ENCODE measurements around the gene C2.

C2 gene

GRCh38 chr6:31920811-31921210 is 6.7 kb upstream of the C2 start:
- TF ChIP-seq TOX (CRISPR knock-in tag; IDR thresholded peaks at IDR 0.05; ENCODE audit: borderline replicate concordance) = no peak
- TF ChIP-seq TCF4 (CRISPR knock-in tag; IDR thresholded peaks at IDR 0.05; ENCODE audit: borderline replicate concordance) = no peak
- TF ChIP-seq ZFP3 (CRISPR knock-in tag; IDR thresholded peaks at IDR 0.05) = no peak
- TF ChIP-seq ZC3H10 (CRISPR knock-in tag; IDR thresholded peaks at IDR 0.05) = no peak
- TF ChIP-seq ZNF70 (CRISPR knock-in tag; IDR thresholded peaks at IDR 0.05) = no peak
- no peak for TF ChIP-seq CREB5 (CRISPR knock-in tag; IDR thresholded peaks at IDR 0.05; ENCODE audit: low read depth)

GRCh38 chr6:31922942-31923341 is 4.6 kb upstream of the C2 start:
- ATAC-seq = no peak
- no peak for TF ChIP-seq RARB (CRISPR knock-in tag; IDR thresholded peaks at IDR 0.05)
- TF ChIP-seq SNAI2 (CRISPR knock-in tag; IDR thresholded peaks at IDR 0.05) = no peak
- TF ChIP-seq PPARA (CRISPR knock-in tag; IDR thresholded peaks at IDR 0.05; ENCODE audit: borderline replicate concordance) = no peak
- no peak for TF ChIP-seq TCF4 (CRISPR knock-in tag; IDR thresholded peaks at IDR 0.05; ENCODE audit: borderline replicate concordance)
- no peak for TF ChIP-seq CSDC2 (CRISPR knock-in tag; IDR thresholded peaks at IDR 0.05)
- no peak for TF ChIP-seq ZNF565 (CRISPR knock-in tag; conservative IDR thresholded peaks at IDR 0.05; ENCODE audit: low read depth)
- no peak for TF ChIP-seq OSR1 (CRISPR knock-in tag; IDR thresholded peaks at IDR 0.05)
- TF ChIP-seq ZC3H10 (CRISPR knock-in tag; IDR thresholded peaks at IDR 0.05) = no peak
- no peak for TF ChIP-seq ARNTL (CRISPR knock-in tag; IDR thresholded peaks at IDR 0.05; ENCODE audit: borderline replicate concordance, low read depth)
- no peak for TF ChIP-seq ESRRG (CRISPR knock-in tag; IDR thresholded peaks at IDR 0.05)
- no peak for TF ChIP-seq PATZ1 (CRISPR knock-in tag; IDR thresholded peaks at IDR 0.05; ENCODE audit: borderline replicate concordance)
- TF ChIP-seq CSRNP3 (CRISPR knock-in tag; IDR thresholded peaks at IDR 0.05) = no peak

More at GRCh38 chr6:31920811-31921210, 6.7 kb upstream of the C2 start:
- ATAC-seq = no peak

- ATAC-seq = no peak
- TF ChIP-seq CSDC2 (CRISPR knock-in tag; IDR thresholded peaks at IDR 0.05) (no peak), ZFP3 (CRISPR knock-in tag; IDR thresholded peaks at IDR 0.05) (no peak), SNAI2 (CRISPR knock-in tag; IDR thresholded peaks at IDR 0.05) (no peak), ZNF565 (CRISPR knock-in tag; conservative IDR thresholded peaks at IDR 0.05; ENCODE audit: low read depth) (no peak), ZNF70 (CRISPR knock-in tag; IDR thresholded peaks at IDR 0.05) (no peak), GLIS3 (CRISPR knock-in tag; IDR thresholded peaks at IDR 0.05) (no peak), ARNTL (CRISPR knock-in tag; IDR thresholded peaks at IDR 0.05; ENCODE audit: borderline replicate concordance, low read depth) (no peak), TCF4 (CRISPR knock-in tag; IDR thresholded peaks at IDR 0.05; ENCODE audit: borderline replicate concordance) (no peak), BACH2 (CRISPR knock-in tag; IDR thresholded peaks at IDR 0.05; ENCODE audit: borderline replicate concordance) (no peak), ESRRG (CRISPR knock-in tag; IDR thresholded peaks at IDR 0.05) (no peak), TOX (CRISPR knock-in tag; IDR thresholded peaks at IDR 0.05; ENCODE audit: borderline replicate concordance) (no peak), CSRNP3 (CRISPR knock-in tag; IDR thresholded peaks at IDR 0.05) (no peak), RARB (CRISPR knock-in tag; IDR thresholded peaks at IDR 0.05) (no peak), CREB5 (CRISPR knock-in tag; IDR thresholded peaks at IDR 0.05; ENCODE audit: low read depth) (no peak), OSR1 (CRISPR knock-in tag; IDR thresholded peaks at IDR 0.05) (no peak), ZNF8 (CRISPR knock-in tag; IDR thresholded peaks at IDR 0.05) (no peak), ZFP30 (CRISPR knock-in tag; IDR thresholded peaks at IDR 0.05) (no peak), PPARA (CRISPR knock-in tag; IDR thresholded peaks at IDR 0.05; ENCODE audit: borderline replicate concordance) (no peak), PATZ1 (CRISPR knock-in tag; IDR thresholded peaks at IDR 0.05; ENCODE audit: borderline replicate concordance) (no peak)
These were observed 550 bp downstream of the C2 start for GRCh38 chr6:31927863-31928671.

All from SK-N-SH treated with all-trans-retinoic acid at 6 μM for 48 hours (cell line).